ENCODE measurements around the gene PLA2G4A.

Gene PLA2G4A

GRCh38 chr1:186927884-186928283 is 99.1 kb downstream of the PLA2G4A start:
- DNase-seq, result no peak

DNA sequence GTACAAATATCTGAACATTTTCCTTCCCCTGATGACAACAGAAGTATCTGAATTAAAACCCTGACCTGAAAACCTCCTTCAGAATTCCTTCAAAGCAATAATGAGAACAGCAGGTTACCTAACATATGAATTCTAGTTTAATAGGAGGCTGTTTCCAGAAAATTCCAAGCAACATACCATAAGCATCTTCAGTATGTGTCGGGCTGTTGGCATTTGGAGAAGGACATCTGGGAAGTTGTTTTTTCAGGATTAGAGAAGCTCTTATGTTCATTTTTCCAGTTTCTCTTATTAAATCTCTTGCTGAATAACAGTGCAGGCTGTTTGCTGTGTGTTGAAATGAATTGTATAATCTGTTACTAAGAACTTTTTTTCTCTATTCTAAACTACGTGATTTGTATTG is 101.5 kb downstream of the PLA2G4A start:
- DNase-seq, result no peak

GRCh38 chr1:186937016-186937670 is 108.4 kb downstream of the PLA2G4A start:
- no peak for DNase-seq

- no peak for DNase-seq
These were observed 115.3 kb downstream of the PLA2G4A start for GRCh38 chr1:186943891-186944686.

GRCh38 chr1:186945146-186945545 is 116.4 kb downstream of the PLA2G4A start:
- DNase-seq, result no peak

DNA sequence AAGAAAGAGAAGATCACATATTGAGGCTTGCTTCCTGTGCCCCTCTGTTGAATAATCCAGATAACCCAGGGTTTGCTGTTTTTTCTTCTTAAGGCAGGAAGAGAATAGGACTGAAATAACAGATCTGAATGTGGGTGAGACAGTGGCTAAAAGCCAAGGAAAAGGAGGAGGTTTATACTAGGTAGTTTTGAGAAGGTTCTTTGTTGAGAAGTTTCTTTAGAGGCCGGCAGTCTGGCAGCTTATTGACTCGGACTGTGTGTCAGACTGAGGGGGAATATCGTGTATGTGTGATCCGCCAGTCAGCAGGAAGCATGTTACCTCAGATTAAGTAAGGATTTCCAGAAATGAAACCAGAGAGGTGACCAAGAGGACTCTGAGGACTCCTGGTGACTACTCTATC is 119.8 kb downstream of the PLA2G4A start:
- no peak for DNase-seq

DNA sequence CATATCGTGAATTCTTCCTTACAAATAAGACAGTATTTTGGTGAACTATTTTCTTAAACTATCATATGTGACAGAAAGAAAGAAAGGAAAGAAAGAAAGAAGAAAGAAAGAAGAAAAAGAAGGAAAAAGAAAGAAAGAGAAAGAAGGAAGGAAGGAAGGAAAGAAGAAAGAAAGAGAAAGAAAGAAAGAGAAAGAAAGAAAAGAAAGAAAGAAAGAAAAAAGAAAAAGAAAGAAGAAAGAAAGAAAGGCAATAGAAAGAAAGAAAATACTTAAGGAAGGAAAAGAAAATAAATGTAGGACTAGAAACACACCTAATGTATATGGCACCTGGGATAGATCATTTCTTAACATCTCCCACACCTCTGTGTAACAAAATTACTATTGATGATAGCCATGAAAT is 120.4 kb downstream of the PLA2G4A start:
- DNase-seq, result no peak

GRCh38 chr1:186950547-186950946 is 121.8 kb downstream of the PLA2G4A start:
- DNase-seq, result no peak

GRCh38 chr1:186953876-186954275 is 125.1 kb downstream of the PLA2G4A start:
- no peak for DNase-seq

- DNase-seq, result no peak
These were observed 128.6 kb downstream of the PLA2G4A start for GRCh38 chr1:186957314-186957713.

- DNase-seq, result no peak
These were observed 129.8 kb downstream of the PLA2G4A start for GRCh38 chr1:186958520-186958919.

- no peak for DNase-seq
These were observed 132.1 kb downstream of the PLA2G4A start for GRCh38 chr1:186960861-186961260.

DNA sequence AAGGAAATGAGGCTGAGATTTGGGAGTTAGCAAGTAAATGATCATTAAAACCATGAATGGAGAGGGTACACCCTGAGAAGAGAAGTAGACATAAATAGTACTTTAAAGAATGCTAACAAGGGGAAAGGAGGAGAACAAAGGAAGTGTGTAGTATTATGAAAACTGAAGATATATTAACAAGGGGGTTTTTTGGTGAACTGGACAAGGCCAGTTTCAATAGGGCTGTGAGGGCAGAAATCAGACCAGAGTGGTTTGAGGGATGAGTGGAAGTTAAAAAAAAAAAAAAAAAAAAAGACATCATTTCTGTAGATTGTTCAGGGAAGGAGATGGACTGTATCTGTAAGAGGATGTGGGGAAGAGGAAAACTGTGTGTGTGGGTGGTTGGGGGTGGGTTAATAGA is 137.1 kb downstream of the PLA2G4A start:
- no peak for DNase-seq

GRCh38 chr1:186966456-186966855 is 137.7 kb downstream of the PLA2G4A start:
- no peak for DNase-seq

- DNase-seq, result no peak
These were observed 139.1 kb downstream of the PLA2G4A start for GRCh38 chr1:186967656-186968394.

DNA sequence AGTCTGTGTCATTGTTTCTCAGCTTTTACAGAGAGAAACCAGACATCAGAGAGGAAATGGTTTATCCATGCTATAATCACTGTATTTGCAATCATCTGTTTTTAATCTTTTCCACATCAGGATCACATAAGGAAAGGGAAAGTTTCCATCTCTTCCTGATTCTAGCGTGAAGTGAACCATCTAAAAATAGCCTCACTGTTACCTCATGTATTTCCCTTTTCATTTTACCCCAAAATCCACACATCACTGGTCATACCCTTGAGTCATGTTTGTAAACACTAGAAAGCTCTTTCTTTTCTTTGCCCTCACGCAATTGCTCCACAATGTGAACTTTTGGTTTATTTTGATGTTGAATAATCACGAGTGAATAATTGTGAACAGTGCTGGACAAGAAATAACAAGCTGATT is 146.0 kb downstream of the PLA2G4A start:
- DNase-seq, result no peak

DNA sequence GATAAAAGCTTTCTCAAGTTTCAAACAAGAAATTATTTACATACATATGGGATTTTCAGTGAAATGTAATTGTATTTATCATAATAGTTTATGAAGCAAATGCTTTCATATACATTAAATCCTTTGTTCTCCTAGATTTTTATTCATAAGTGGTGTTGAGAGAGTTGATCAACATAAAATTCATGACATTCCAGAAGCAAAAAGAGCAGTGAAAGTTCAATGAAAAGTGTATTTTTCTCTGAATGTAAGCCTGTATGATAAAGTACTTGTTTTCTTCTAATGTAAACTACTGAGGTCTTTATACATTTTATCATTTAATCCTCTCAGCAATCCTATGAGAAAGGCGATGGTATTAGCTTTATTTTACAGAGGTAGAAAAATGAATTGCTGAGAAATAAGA is 146.5 kb downstream of the PLA2G4A start:
- DNase-seq, result no peak

DNA sequence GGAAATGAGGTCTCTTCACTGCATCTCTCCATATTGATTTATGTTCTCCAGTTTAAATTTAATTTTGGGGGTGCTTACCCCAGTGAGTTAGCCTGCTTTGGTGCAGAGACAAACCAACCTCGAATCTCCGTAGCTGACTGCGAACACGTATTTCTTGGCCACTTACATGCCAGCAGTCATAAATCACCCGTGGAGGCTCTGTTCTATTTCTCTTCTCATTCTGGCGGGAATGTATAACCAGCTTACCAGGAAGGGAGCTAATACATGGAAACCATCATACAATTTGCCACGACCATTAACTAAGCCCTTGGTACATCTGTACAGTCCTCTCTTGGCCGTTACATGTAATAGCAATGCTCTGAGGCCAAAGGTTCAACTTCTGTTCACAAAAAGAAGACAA is 148.0 kb downstream of the PLA2G4A start:
- DNase-seq, result no peak

DNA sequence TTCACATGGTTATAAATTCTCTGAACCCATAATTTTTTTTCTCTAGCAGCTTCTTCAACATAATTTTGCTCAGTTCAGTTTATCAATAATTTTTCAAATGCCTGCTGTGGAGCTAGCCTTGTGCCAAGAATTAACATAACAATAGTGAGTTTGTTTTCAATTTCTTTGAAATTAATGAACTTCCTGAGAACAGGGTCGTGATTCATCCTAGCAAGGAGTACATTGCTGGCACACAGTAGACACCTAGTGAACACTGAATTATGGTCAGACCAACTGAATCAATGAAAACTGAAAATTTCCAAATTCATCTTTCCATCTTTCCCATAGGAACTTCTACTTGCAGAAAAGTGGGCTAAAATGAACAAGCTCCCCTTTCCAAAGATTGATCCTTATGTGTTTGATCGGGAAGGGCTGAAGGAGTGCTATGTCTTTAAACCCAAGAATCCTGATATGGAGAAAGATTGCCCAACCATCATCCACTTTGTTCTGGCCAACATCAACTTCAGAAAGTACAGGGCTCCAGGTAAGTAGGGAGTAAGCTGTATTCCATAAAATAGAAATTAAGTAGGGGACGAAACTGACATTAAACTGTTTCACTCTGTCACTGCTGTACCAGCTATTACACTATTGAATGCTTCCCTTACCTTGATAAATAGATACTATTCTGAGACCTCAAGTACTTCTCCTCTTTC is 148.7 kb downstream of the PLA2G4A start:
- no peak for DNase-seq

DNA sequence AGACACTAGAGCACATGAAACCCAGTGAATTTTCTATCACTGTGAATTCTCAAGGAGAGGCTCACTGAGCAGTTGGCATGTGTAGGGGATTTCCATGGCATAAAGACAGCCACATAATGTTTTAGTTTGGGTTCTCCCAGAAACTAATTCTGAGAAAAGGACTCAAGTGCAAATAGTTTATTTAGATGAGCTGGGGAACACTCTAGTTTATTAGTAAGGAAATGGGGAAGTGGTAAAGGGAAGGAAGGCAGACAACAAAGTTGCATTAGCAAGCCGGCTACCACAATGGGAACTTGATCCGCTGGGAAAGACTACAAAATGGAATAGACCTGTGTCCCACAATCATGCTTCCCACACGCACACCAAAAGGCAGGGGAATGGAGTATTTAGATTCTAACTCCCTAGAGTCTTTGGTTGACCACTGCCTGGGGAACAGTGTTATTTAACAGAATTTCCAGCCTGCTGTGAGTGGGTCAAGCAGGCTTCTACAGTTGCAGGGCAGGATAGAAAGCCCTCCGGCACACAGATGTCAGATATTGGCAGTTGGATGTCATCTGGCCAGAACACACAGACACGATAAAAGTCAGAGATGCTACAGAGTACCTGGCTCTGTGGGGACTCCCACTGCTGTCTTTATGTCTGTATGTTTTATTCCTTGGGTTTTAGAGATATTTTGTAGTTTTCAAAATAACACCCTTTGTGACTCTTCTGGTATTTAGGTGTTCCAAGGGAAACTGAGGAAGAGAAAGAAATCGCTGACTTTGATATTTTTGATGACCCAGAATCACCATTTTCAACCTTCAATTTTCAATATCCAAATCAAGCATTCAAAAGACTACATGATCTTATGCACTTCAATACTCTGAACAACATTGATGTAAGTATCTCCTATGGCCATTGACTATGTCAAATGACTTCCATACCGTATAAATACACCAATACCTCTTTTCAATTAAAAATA is 150.1 kb downstream of the PLA2G4A start:
- no peak for DNase-seq

DNA sequence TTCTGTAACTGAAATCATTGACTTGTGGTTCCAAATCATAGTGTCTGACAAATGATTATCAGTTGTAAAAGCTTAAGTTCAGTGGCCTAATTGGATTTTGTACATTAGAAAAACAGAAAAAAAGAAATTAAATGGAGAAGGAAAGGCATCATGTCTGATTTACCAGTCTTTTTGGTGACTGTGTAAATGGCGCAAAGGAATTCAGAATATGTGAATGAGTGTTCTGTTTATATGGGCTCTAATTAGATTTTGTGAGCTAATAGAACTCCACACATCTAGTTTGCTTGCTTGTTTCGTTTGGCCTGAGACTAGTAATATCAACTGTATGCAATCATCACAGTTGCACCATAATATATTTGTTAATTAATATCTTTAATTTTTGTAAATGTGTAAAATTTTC is 151.7 kb downstream of the PLA2G4A start:
- DNase-seq, result no peak

DNA sequence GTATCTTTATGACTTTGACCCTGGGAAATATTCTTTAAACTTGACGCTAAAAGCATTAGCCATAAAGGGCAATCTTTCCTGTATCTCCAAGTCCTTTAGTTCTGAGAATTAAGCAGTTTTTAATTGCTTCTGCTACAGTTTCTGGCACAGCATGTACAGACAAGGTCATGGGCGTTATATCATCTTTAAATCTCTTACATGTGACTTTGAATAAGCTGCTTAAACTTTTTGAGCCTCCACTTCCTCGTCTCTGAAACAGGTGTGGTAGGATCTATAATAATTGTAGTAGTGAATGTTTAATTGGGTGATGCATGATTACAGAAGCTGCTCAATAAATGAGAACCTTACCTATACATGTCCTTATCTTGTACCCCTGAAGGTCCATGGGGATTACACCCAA is 153.4 kb downstream of the PLA2G4A start:
- no peak for DNase-seq

All from NCI-H187 treated with DMSO at 0.1 percent for 48 hours (cell line).